Subcutaneous adipose tissue (tissue), 4 donors: ENCODE measurements around the gene ASIC1. TPM values are rescaled to one million over a fixed set of nuclear protein-coding genes. Genes with fewer than 3 reads are reported as not detected.

Experiments
- total RNA-seq, 4 donors: library from RNA; depleted of rRNA; stranded (reverse); fragments of >200 nt; gene quantifications; one replicate each; pipeline ENCODE4 v1.1.0, GENCODE V29; 2016
- TF ChIP-seq, protein P1 (sequence below): fragments of 450-650 bp; IDR thresholded peaks from one replicate; pipeline ENCODE4 v1.5.1; 2016; ENCODE audit warnings: low read depth, mild to moderate bottlenecking, control low read depth, antibody characterized with exemption, moderate library complexity

The ASIC1 gene
- total RNA-seq, 4 donors from 2014 or later = 0.38 to 3.1 (median 1.0) TPM

DNA sequence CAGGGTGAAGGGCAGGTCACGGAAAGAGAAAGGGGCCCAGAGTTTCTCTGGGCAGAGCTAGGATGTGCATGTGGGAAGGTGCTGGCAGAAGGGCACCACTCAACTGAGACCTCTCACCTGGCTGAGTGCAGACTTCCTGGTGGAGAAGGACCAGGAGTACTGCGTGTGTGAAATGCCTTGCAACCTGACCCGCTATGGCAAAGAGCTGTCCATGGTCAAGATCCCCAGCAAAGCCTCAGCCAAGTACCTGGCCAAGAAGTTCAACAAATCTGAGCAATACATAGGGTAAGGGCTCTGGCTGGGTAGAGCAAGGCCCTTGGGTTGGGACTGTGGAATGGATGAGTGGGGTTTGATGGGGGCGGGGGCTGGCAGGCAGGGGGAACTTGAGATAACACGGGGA, 22.4 kb downstream of the ASIC1 start:
- TF ChIP-seq, protein P1, sequence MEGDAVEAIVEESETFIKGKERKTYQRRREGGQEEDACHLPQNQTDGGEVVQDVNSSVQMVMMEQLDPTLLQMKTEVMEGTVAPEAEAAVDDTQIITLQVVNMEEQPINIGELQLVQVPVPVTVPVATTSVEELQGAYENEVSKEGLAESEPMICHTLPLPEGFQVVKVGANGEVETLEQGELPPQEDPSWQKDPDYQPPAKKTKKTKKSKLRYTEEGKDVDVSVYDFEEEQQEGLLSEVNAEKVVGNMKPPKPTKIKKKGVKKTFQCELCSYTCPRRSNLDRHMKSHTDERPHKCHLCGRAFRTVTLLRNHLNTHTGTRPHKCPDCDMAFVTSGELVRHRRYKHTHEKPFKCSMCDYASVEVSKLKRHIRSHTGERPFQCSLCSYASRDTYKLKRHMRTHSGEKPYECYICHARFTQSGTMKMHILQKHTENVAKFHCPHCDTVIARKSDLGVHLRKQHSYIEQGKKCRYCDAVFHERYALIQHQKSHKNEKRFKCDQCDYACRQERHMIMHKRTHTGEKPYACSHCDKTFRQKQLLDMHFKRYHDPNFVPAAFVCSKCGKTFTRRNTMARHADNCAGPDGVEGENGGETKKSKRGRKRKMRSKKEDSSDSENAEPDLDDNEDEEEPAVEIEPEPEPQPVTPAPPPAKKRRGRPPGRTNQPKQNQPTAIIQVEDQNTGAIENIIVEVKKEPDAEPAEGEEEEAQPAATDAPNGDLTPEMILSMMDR = no peak

DNA sequence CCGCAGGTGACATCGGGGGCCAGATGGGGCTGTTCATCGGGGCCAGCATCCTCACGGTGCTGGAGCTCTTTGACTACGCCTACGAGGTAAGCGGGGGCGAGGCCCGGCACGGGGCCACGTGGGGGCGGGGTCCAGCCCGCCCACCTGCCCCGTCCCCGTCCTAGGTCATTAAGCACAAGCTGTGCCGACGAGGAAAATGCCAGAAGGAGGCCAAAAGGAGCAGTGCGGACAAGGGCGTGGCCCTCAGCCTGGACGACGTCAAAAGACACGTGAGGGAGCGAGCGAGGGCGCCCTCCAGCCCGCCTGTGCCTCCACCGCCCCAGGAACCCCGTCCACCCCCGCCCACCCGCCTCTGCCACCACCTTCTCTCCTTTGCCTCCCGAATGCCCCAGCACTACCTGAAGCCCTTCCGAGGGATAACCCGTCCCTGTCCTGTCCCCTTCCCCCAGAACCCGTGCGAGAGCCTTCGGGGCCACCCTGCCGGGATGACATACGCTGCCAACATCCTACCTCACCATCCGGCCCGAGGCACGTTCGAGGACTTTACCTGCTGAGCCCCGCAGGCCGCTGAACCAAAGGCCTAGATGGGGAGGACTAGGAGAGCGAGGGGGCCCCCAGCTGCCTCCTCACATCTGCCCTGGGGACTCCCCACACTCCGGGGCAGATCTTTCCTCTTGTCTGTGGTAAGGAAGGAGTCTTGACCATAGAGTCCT, 23.9 kb downstream of the ASIC1 start:
- TF ChIP-seq, protein P1 = no peak

- TF ChIP-seq, protein P1 = no peak
Observed at GRCh38 chr12:50082644-50083043, 25.2 kb downstream of the ASIC1 start.

DNA sequence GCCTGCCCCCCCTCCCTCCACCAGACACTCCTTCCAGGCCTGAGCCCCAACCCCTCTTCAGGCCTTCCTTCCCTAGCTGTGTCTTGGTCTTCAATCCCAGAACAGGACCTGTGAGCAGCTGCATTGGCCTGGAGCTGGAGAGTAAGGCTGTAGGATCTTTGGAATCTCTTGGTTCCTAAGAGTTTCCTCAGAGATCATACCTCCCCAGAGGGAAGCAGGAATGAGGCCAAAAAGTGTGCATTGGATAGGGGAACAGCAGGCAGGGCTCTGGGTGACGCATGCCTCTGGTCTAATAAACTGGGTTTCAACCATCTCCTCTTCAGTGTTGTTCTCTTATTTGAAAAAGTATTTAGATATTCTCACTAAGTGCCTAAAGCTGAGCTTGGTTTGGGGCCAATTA, 25.9 kb downstream of the ASIC1 start:
- TF ChIP-seq, protein P1 = no peak

DNA sequence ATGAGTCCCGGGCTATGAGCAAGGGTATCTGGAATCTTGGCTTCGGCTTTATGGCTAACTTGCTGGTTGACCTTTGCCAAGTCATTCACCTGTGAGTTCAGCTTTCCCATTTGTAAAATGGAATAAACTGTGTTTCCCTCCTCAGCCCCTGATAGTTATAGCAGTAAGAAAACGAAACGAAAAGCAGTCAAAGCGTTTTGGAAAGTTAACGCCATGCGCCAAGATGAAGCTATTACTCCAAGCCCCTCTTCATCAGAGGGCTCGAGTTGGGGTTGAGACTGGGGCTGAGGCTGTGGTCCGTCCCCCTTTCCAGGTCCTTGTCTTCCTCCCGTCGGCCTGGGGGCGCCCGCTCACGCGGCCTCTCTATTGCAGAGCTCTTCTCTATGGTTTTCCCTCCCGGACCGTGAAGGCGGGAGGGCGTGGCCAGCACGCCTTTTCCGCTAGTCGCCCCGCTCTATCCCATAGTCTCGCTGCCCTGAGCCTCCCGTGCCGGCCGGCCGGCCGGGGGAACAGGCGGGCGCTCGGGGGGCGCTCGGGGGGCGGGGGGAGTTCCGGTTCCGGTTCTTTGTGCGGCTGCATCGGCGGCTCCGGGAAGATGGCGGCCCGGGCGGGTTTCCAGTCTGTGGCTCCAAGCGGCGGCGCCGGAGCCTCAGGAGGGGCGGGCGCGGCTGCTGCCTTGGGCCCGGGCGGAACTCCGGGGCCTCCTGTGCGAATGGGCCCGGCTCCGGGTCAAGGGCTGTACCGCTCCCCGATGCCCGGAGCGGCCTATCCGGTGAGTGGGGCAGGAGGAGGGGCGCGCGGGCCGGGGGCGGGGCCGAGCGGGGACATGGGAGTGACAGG, 27.6 kb downstream of the ASIC1 start, which contains the start of gene SMARCD1:
Gene SMARCD1, plus strand, starts transcription at position 568 of the 840 bp plus-strand sequence. Its CDS starts 28 bp downstream, at position 596.
- TF ChIP-seq, protein P1 = no peak

GRCh38 chr12:50085615-50086072, 28.2 kb downstream of the ASIC1 start:
- TF ChIP-seq, protein P1 = no peak

DNA sequence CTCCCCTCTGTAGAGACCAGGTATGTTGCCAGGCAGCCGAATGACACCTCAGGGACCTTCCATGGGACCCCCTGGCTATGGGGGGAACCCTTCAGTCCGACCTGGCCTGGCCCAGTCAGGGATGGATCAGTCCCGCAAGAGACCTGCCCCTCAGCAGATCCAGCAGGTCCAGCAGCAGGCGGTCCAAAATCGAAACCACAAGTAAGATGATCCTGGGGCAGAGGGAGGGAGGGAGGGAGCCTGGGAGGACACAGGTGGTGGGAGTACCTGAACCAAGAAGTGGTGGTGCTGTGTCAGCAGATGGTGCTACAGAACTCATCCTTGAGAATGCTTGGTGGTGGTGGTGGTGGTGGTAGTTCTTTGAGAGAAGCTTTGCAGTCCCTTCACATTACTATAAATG, 28.8 kb downstream of the ASIC1 start:
- TF ChIP-seq, protein P1 = no peak
